Activated T-helper 9 cell treated with anti-CD3 and anti-CD28 coated beads, Interleukin-2, amount 50 U/mL, for 16 hours (primary cell): ENCODE results near the gene NLRP1.
"Not testable (repeated sequence)": the region's sequence is repeated elsewhere in the genome, so short reads cannot be mapped to it uniquely, and the experiment has no call there.

Experiments used
- DNase-seq: peaks from one replicate; pipeline ENCODE4 v3.0.0-alpha.2; 2020; ENCODE audit warnings: low read depth

Gene NLRP1

DNA sequence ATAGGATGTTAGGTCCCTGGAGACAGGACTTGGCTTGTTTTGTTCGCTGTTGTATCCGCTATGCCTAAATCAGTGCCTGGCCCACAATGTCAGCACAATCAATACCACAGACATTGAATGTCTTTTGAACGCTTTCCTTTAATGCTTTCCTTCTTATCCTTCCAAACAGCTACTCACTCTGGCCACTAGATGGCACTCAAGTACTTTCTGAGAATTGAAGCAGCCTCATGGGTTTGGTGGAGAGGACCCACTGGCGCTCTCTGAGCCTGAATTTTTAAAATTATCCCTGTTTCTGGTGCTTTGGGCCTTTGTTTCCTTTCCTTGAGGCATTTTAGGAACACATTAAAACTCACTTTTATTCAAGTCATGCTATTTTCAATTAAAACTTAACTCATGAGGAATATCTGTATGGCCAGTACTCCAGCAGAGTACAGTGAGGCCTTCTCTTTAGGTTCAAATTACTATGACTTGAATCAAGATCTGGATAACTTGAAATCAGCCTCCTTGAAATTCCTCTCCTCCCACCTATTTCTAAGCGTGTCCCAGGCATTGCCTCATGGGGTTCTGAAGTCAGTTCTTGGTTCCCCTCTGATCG is 3.2 kb upstream of the NLRP1 start:
- DNase-seq = no peak

DNA sequence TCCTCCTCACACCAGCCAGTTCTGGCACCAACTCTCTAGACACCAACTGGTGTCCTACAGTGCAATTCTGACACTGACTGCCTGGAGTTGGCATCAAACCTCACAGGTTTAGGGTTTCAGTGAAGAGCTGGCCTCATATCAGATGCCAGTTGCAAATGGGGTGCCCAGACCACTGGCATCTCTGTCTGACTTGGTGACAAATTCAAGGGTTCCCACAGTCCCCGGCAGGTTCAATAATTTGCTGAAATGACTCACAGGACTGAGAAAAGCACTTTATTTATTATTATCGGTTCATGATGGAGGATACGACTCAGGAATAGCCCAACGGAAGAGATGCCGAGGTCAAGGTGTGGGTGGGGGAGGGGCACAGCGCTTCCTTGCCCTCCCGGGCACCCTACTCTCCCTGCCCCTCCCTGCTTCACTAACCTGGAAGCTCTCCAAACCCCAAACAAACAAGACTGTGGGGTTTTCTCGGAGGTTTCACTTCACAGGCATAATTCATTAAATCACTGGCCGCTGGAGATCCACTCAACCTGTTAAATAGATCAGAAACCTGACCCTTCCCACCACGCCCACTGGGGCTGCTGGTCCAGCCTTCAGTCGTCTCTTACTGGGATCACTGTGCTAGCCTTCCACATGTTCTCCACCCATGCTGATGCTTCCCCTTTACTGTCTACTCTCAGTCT is 1.7 kb upstream of the NLRP1 start:
- no peak for DNase-seq

DNA sequence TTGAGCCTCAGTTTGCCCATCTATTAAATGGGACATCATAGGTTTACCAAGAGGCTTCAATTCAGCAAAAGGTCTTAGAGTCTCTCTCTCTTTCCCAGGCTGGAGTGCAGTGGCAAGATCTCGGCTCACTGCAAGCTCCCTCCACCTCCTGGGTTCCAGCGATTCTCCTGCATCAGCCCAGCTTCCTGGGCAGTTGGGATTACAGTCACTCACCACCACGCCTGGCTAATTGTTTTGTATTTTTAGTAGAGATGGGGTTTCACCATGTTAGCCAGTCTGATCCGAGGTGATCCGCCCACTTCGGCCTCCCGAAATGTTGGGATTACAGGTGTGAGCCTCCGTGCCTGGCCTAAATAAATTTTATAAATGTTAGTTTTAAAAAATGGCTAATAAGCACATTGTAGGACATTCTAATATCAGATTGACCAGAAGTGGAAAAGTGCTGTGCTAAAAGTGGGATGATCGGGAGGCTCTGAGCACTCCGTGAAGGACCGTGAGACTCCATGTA is 1.0 kb upstream of the NLRP1 start:
- no peak for DNase-seq

DNA sequence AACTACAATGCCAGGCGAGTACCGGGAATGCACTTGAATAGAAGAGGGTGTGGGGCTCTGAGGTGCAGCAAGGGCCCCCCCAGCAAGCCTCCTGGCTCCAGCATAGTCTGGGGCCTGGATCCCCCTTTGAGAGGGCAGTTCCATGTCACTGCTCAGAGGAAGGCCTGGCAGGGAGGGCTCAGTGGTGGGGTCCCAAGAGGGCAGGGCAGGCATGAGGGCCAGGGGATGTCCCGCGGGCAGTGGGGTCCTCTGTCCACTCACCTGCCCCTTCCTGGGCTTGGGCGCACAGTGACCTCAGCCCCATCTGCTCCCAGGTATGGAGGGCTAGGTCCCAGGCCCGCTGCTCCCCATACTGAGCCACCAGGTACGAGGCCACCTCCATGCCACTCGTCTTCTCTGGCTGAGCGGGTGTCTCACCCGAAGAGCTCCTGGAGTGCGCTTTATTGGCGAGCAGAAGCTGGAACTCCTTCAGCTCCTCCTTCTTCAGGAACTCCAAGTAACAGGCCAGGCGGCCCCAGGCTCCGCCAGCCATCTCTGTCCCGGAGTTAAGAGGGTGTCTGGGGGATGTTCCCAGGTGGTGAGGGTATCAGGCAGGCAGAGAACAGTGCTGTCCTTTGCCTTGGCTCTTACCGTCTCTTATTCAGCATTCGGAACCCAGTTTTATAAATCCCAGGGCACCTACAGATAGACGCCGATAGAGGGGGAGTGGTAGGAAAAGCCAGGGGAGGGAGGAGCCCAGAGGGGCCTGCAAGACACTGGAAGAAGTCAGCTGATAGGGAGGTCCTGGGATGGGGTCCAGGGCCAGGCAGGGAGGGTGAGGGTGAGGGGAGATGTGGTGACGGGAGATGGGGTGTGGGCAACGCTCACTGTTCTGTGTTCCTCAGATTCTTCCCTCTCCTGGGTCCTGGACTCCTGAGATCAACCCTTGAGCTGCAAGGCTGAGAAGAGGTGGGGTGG is 605 bp downstream of the NLRP1 start:
- no peak for DNase-seq

DNA sequence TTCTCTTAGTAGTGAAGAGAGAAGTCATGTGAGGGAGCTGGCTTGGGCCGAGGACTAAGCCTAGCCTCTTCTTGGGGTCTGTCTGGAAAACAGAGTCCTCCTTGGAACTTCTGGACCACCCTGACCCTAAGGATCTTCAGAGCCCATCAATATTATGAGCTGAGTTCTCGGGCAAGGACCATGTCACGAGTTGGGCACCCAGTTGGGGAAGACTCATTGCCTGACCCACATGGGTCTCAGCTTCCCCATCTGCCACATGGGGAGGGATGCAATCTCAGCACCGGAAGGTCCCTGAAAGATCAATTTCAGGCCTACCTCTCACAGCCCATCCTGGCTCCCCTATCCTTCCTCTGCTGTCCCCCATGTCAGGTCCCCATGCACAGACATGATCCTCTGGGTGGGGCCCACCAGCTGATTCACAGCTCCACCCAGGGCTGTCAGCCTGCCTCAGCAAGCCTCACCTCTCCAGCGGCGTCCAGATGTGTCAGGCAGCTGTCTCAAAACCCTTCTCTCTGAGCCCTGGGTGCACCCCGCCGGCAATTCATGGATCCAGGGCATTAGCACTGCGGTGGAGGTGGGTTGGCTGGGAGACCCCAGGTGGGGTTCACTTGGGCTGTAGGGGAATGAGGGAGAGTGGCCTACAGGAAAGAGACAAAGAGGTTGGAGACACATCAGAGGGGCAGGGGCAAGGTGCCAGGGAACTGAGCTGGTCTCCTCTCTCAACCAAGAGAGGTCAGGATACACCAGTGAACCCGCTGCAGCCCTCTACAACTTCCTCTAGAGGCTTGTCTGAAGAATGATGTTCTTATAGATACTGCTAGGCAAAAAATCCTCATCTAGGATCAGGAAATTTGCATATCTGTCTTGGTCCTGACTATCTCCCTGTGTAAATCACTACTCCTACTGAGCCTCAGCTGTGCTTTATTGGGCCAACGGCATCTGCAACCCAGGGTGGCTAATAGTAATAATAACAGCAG is 1.8 kb downstream of the NLRP1 start:
- DNase-seq = no peak

DNA sequence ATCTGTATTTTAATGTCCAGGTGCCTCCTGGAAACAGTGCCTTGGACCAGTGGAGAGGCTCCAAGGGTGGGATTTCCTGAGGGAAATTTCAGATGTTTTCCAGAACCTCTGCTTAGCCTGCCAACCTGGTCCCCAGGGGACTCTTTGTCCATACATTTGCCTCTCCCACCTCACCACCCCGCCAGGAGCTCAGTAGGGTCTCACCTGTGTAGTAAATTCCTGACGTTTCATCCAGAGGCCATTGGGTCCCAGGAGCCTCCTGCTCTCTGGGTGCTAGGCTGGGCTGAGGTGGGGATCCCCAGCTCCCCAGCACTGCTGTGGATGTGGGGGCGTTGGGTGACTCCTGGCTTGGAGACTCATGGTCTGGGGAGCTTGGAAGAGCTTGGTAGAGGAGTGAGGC is 2.7 kb downstream of the NLRP1 start:
- no peak for DNase-seq

DNA sequence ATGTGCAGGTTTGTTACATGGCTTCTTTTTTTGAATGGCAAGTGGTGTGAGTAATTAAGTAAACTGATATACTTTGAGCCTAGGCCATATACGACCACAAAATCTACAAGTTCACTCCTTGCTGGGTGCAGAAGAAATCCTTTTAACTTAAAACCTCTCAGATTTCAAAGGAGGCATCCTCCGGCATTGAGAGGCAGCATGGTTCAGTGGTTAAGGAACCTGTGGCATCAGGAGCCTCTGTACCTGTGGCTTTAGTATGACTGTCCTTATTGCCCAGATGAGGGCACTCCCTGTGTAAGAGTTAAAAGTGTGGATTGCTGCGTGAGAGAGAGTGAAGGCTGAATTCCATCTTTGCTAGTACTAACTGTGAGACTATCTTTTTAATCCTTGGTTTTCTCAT is 3.3 kb downstream of the NLRP1 start:
- DNase-seq = no peak

DNA sequence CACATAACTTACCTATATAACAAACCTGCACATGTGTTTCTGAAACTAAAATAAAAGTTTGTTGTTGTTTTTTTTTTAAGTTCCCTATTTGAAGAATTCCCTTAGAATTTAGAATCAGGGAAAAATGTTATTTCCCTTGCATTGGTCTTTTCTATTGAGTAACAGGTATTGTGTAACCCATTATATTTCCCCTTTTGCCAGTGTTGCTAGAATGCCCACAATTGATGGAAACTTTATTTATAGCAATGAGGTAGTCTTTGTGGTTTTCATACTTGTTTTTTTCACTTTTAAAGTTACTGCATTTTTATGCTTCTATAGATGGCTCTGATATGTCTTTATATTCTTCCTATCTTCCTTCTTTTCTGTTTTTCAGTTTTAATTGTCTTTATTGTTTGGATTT is 3.9 kb downstream of the NLRP1 start:
- no peak for DNase-seq

DNA sequence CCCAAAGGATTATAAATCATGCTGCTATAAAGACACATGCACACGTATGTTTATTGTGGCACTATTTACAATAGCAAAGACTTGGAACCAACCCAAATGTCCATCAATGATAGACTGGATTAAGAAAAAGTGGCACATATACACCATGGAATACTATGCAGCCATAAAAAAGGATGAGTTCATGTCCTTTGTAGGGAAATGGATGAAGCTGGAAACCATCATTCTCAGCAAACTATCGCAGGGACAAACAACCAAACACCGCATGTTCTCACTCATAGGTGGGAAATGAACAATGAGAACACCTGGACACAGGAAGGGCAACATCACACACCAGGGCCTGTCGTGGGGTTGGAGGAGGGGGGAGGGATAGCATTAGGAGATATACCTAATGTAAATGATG is 5.5 kb downstream of the NLRP1 start:
- DNase-seq = not testable (repeated sequence)

DNA sequence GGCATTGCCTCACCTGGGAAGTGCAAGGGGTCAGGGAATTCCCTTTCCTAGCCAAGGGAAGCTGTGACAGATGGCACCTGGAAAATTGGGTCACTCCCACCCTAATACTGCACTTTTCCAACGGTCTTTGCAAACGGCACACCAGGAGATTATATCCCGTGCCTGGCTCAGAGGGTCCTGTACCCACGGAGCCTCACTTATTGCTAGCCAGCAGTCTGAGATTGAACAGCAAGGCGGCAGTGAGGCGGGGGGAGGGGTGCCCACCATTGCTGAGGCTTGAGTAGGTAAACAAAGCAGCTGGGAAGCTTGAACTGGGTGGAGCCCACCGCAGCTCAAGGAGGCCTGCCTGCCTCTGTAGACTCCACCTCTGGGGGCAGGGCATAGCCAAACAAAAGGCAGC is 11.3 kb downstream of the NLRP1 start:
- not testable (repeated sequence) for DNase-seq

DNA sequence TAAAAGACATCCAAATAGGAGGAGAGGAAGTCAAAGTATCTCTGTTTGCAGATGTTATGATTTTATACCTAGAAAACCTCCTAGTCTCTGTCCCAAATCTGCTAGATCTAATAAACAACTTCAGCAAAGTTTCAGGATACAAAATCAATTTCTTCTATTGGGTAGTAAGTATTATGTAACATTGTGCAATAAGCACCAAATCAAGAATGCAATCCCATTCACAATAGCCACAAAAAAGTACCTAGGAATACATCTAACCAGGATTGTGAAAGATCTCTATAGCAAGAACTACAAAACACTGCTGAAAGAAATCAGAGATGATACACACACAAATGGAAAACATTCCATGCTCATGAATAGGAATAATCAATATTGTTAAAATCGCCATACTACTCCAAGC is 13.0 kb downstream of the NLRP1 start:
- DNase-seq = no peak

DNA sequence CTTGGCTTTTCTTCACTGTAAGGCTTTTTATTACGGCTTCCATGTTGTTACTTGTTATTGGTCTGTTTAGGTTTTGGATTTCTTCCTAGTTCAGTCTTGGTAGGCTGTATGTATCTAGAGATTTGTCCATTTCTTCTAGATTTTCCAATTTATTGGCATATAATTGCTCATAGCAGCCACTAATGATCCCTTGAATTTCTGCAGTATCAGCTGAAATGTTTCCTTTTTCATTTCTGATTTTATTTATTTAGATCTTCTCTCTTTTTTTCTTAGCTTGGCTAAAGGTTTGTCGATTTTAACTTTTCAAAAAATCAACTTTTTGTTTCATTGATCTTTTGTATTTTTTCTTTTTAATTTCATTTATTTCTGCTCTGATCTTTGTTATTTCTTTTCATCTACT is 18.5 kb downstream of the NLRP1 start:
- DNase-seq = no peak

DNA sequence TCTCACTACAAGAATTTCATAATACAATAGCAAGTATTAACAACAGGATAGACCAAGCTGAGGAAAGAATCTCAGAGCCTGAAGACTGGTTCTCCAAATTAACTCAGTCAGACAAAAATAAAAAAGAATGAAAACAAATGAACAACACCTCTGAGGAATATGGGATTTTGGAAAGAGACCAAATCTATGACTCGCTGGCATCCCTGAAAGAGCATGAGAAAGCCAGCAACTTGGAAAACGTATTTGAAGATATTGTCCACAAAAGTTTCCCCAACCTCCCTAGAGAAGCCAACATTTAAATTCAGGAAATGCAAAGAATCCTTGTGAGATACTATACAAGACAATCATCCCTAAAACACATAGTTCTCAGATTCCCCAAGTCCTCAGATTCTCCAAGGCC is 20.9 kb downstream of the NLRP1 start:
- DNase-seq = no peak

DNA sequence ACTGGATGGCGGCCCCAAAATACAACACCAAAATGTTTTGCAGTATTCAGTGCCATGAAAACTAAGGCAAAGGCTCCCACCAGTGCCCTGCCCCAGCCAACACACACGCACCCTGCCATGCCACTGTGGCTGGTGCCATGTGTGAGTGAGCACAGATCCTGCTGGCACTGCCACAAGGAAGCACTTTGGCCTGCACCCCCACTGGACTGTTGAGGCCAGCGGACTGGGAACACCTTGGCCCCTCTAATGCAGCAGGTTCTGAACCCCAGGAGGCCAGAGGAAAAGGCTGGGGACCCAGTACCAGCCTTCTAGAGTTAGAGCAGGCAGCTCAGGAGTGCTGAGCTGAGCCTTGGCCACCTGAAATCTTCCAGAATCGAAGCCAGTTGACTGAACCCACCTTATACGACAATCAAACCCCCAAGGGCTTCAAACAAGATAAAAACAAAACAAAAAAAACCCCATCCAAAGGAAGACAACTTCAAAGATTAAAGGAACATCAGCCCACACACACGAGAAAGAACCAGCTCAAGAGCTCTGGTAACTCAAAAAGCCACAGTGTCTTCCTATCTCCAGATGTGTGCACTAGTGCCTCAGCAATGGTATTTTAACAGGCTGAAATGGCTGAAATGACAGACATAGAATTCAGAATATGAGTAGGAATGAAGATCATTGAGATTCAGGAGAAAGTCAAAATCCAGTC is 21.5 kb downstream of the NLRP1 start:
- no peak for DNase-seq

DNA sequence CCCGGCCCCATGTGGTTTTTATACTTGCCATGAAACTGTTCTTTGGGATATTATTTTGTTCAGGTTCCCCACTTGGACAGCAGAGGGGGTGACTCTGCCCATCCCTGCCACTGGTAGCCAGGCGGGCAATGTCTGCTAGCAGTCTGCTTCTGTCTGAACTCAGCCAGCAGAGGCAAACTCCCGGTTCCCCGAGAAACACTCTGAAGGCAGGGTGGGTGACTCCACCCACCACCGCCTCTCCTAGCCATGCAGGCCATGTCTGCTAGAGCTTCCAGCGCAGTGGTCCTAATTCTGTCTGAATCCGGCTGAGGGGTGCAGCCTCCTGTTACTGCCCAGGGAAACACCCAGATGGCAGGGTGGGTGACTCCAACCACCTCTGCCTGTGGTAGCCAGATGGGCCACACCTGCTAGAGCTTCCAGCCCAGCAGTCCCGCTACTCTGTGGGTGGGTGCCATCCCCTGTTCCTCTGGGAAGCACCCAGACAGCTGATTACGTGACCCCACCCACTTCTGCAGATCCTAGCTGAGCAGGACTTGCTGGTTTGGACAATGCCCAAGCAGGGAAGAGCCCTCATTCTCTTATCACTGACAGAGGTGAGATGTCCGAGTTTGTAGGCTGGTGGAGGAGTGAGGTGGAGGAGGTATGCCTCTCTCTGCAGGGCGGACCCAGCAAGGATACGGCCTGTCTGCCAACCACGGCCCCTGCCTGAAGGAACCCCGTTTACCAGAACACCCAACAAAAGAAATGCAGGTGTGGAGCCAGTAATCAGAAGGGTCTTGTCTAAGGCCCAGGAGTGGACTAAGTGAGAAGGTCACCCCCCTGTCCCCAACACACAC is 22.4 kb downstream of the NLRP1 start:
- no peak for DNase-seq

DNA sequence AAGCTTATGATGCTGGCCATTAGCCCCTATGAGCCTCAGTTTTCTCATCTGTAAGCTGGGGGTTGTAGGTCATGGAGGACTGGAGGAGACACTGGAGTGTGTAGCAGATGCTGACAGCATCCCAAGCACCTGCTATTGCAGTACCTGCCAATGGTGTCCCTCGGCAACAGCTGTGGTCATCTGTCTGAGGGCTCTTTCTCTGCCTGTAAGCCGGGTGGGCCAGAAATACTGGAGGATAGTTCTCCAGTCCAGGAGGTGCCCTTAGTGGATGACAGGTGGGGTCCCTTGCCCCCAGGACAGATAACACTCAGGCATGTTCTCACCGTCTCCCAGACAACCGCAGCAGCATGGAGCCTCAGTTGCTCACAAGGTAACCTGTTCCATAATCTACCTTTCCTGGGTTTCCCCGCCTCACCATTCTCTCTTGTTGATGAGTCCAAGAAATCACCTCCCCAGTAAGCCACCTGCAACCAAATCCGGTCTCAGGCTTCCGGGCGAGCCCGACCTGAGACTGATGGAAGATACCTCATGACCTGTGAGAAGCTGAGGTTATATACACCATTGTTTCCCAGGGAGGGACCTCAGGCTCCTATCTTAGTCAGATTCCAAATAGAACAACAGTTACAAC is 23.8 kb downstream of the NLRP1 start:
- no peak for DNase-seq

DNA sequence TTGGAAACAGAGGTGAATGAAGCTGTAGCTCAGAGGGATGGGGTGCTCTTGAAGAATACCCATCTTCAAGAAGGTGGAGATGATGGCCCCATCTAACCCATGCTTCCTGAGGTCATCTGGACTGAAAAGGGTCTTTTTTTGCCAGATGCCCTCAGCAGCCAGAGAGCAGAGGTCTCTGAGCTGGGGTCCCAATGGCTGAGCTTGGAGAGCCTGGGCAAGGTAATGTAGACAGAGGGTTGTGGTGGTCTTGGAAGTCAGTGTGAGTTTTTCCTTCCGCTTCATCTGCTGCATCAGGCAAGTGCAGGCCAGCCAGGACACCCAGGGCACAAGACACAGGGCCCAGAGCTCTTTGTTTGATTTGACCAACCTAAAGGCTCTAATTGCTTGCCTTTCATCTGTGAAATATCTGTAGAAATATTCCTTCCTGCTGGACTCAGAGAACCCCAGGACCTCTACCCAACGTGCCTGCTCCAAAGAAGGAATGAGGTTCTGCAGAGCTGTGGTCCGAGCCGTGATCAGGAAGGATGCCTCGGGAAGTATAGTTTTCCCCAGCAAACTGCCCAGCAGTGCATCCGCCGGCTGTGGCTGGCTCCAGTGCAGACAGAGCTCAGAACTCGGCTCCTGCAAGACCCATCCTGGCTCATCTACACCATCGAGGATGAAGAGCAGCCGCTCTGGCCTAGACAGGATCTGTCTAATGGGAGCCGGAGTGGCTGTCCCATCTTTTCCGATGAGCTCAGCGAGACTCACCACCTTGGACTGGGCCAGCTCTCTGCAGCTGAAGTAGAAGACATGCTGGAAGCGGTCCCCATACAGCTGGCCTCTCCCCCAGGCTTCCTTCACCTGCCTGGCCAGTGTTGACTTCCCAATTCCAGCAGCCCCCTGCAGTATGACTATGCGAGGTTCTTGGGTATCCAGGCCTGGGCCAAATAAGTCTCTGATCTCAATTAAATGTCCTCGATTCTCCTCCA is 25.2 kb downstream of the NLRP1 start:
- DNase-seq = no peak

DNA sequence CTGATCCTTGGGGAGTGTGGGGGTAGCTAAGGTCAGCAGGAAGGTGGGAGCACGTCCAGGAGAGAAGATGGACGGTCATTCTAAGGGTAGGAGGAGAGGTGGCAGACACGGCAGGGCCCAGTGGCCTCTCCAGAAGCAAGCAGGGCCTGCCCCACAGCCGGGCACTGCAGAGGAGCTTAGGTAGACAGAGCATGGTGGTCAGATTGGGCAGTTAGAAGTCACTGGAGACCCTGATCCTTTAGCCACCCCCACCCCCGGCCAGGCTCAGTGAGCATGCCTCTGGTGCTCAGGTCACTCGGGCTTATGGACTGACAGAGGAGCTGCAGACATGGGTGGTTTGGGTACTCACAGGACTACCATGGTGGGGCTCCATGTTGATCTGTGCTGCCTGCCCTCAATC is 26.3 kb downstream of the NLRP1 start:
- no peak for DNase-seq
